NCI-H1694 (cell line): ENCODE measurements around the gene SRGAP2.
"Not testable (repeated sequence)": the region's sequence is repeated elsewhere in the genome, so short reads cannot be mapped to it uniquely, and the experiment has no call there.

ENCODE experiments used
- DNase-seq: peaks from one replicate; lab custom pipeline; 2025; lab: John Stamatoyannopoulos, UW

Gene SRGAP2

GRCh38 chr1:206250953-206251681 is 47.8 kb downstream of the SRGAP2 start:
- DNase-seq, result not testable (repeated sequence)

GRCh38 chr1:206252680-206253335 is 49.5 kb downstream of the SRGAP2 start:
- DNase-seq, result not testable (repeated sequence)
